Trophoblast cell (in vitro differentiated cells and primary cell): Measurements from ENCODE around the gene SUN3.

Experiments
- DNase-seq, 2 donors: peaks; one replicate each; pipeline ENCODE4 v3.0.0-alpha.2; 2016
- H2AFZ ChIP-seq: 2 replicates; pipeline ENCODE4 v1.6.1; 2013; ENCODE audit warnings: low read length, moderate library complexity, mild to moderate bottlenecking; ENCODE audit not compliant: insufficient read depth, poor library complexity
- H2AK5ac ChIP-seq: 2 replicates; pipeline ENCODE4 v1.6.1; 2013; ENCODE audit warnings: mild to moderate bottlenecking, low read length
- H2BK120ac ChIP-seq: 2 replicates; pipeline ENCODE4 v1.6.1; 2013; ENCODE audit warnings: low read length, mild to moderate bottlenecking, moderate library complexity; ENCODE audit not compliant: insufficient read depth, poor library complexity
- H2BK12ac ChIP-seq: 2 replicates; pipeline ENCODE4 v1.6.1; 2013; ENCODE audit warnings: mild to moderate bottlenecking, low read length, moderate library complexity
- H2BK5ac ChIP-seq: 2 replicates; pipeline ENCODE4 v1.6.1; 2013; ENCODE audit warnings: low read length, low read depth, moderate library complexity, mild to moderate bottlenecking; ENCODE audit not compliant: poor library complexity
- H3K14ac ChIP-seq: 2 replicates; pipeline ENCODE4 v1.6.1; 2013; ENCODE audit warnings: mild to moderate bottlenecking, low read length
- H3K18ac ChIP-seq: 2 replicates; pipeline ENCODE4 v1.6.1; 2013; ENCODE audit warnings: mild to moderate bottlenecking, low read length
- H3K23ac ChIP-seq: 2 replicates; pipeline ENCODE4 v1.6.1; 2013; ENCODE audit warnings: low read length
- H3K27ac ChIP-seq: 2 replicates; pipeline ENCODE4 v1.5.1; 2013; ENCODE audit warnings: low read depth, mild to moderate bottlenecking, inconsistent platforms, low read length, moderate library complexity
- H3K27me3 ChIP-seq: 2 replicates; pipeline ENCODE4 v1.6.1; 2013; ENCODE audit warnings: inconsistent platforms, mild to moderate bottlenecking, low read length, moderate library complexity; ENCODE audit not compliant: insufficient read depth
- H3K36me3 ChIP-seq, 2 experiments: 1 replicate in 1 of 2; 2 replicates in 1 of 2; pipeline ENCODE4 v1.6.1; 2013; ENCODE audit warnings: low read length in 2 of 2, mild to moderate bottlenecking in 2 of 2, moderate library complexity in 1 of 2; ENCODE audit not compliant: insufficient read depth in 2 of 2, control insufficient read depth in 1 of 2
- H3K4ac ChIP-seq: 2 replicates; pipeline ENCODE4 v1.6.1; 2013; ENCODE audit warnings: low read depth, mild to moderate bottlenecking, low read length, moderate library complexity
- H3K4me1 ChIP-seq, 2 experiments: 1 replicate in 1 of 2; 2 replicates in 1 of 2; pipeline ENCODE4 v1.6.1; 2013; ENCODE audit warnings: low read length in 2 of 2, mild to moderate bottlenecking in 2 of 2, moderate library complexity in 1 of 2; ENCODE audit not compliant: insufficient read depth in 2 of 2, control insufficient read depth in 1 of 2
- H3K4me2 ChIP-seq: 2 replicates; pipeline ENCODE4 v1.6.1; 2013; ENCODE audit warnings: inconsistent platforms, mild to moderate bottlenecking, low read length, moderate library complexity
- H3K4me3 ChIP-seq: 2 replicates; pipeline ENCODE4 v1.5.1; 2013; ENCODE audit warnings: mild to moderate bottlenecking, low read depth, low read length, inconsistent platforms
- H3K79me1 ChIP-seq: one replicate; pipeline ENCODE4 v1.6.1; 2013; ENCODE audit warnings: low read length
- H3K79me2 ChIP-seq: 2 replicates; pipeline ENCODE4 v1.6.1; 2013; ENCODE audit warnings: low read length, mild to moderate bottlenecking; ENCODE audit not compliant: control insufficient read depth, insufficient read depth, poor library complexity
- H3K9ac ChIP-seq: 2 replicates; pipeline ENCODE4 v1.6.1; 2013; ENCODE audit warnings: mild to moderate bottlenecking, low read length
- H3K9me3 ChIP-seq: 2 replicates; pipeline ENCODE4 v1.6.1; 2013; ENCODE audit warnings: low read depth, mild to moderate bottlenecking, control low read depth, inconsistent platforms, low read length; ENCODE audit not compliant: insufficient read depth
- H4K12ac ChIP-seq: 2 replicates; pipeline ENCODE4 v1.6.1; 2013; ENCODE audit warnings: low read depth, mild to moderate bottlenecking, low read length, moderate library complexity
- H4K8ac ChIP-seq: 2 replicates; pipeline ENCODE4 v1.6.1; 2013; ENCODE audit warnings: low read depth, mild to moderate bottlenecking, low read length, moderate library complexity
- H4K91ac ChIP-seq: one replicate; pipeline ENCODE4 v1.6.1; 2013; ENCODE audit warnings: low read depth, mild to moderate bottlenecking, low read length, moderate library complexity
- WGBS: extraction: QIAGEN DNeasy Blood & Tissue Kit; methylation state at CpG from one replicate; pipeline ENCODE4 v1.1.7; 2013; ENCODE audit warnings: missing lambda C conversion rate; ENCODE audit not compliant: insufficient read length, insufficient coverage; ENCODE audit errors: extremely low coverage; 5-methylcytosine and 5-hydroxymethylcytosine counted together

The SUN3 gene

GRCh38 chr7:47962262-47962661 is 66.6 kb downstream of the SUN3 start:
- DNase-seq: no peak
- H3K4me2 ChIP-seq: no peak overlapping the region
- no peak overlapping the region for H3K4ac ChIP-seq
- no peak overlapping the region for H3K23ac ChIP-seq
- no peak overlapping the region for H3K9ac ChIP-seq
- no peaks in the 10 kb centered on the region for H3K4me1 ChIP-seq
- H3K14ac ChIP-seq: no peak overlapping the region
- no peak overlapping the region for H4K8ac ChIP-seq
- no peak overlapping the region for H3K4me3 ChIP-seq
- H2BK12ac ChIP-seq: no peak overlapping the region
- WGBS: no CpG with 5 or more reads among the region's 3 CpGs
- no peak overlapping the region for H3K18ac ChIP-seq
- H3K9me3 ChIP-seq: peaks cover 1% of the 10 kb centered on the region
- no peak overlapping the region for H4K91ac ChIP-seq
- H2BK5ac ChIP-seq: no peak overlapping the region
- H3K36me3 ChIP-seq: peaks cover 42 to 47% of the 10 kb centered on the region in 2 experiments
- no peaks in the 10 kb centered on the region for H3K79me2 ChIP-seq
- H2AFZ ChIP-seq: no peak overlapping the region
- H3K27me3 ChIP-seq: no peaks in the 10 kb centered on the region
- no peak overlapping the region for H3K27ac ChIP-seq
- no peaks in the 10 kb centered on the region for H3K79me1 ChIP-seq
- H2AK5ac ChIP-seq: no peak overlapping the region
- H4K12ac ChIP-seq: no peak overlapping the region
- H2BK120ac ChIP-seq: no peak overlapping the region

GRCh38 chr7:47957156-47957555 is 71.8 kb downstream of the SUN3 start:
- Histone ChIP-seq H2BK5ac (no peak overlapping the region), H3K4me2 (no peak overlapping the region), H4K8ac (no peak overlapping the region), H3K18ac (no peak overlapping the region), H2AK5ac (no peak overlapping the region), H3K27ac (no peak overlapping the region), H3K23ac (no peak overlapping the region), H4K91ac (no peak overlapping the region), H4K12ac (no peak overlapping the region), H2AFZ (no peak overlapping the region), H2BK120ac (no peak overlapping the region), H3K79me2 (no peaks in the 10 kb centered on the region), H3K4me3 (no peak overlapping the region), H3K79me1 (no peaks in the 10 kb centered on the region), H3K9me3 (no peaks in the 10 kb centered on the region), H3K36me3 (peaks cover 5 to 21% of the 10 kb centered on the region in 2 experiments), H2BK12ac (no peak overlapping the region), H3K14ac (no peak overlapping the region), H3K27me3 (no peaks in the 10 kb centered on the region), H3K9ac (no peak overlapping the region), H3K4ac (no peak overlapping the region), H3K4me1 (no peaks in the 10 kb centered on the region)
- DNase-seq: no peak
- no CpG with 5 or more reads among the region's 6 CpGs for WGBS

DNA sequence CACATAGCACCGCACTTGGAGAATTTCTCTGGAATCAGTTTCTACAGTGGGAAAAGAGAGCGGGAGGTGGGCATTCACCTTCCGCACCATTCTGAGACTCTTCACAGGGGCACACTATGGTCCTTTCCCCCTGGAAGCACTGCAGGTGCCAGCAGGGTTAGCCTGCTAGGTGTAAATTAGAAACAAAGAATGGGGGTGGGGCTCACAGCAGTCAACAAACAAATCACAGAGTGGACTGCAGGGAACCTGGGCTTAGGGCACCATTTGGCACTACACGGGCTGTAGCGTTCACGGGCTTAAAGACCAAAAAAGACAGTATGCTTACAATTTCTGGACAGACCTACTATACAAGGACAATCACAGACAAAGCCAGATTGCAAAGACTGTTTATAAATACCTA is 72.7 kb downstream of the SUN3 start:
- Histone ChIP-seq H2AFZ (no peak overlapping the region), H4K8ac (no peak overlapping the region), H3K23ac (no peak overlapping the region), H3K14ac (no peak overlapping the region), H4K91ac (no peak overlapping the region), H3K9ac (no peak overlapping the region), H3K18ac (no peak overlapping the region), H2BK5ac (no peak overlapping the region), H3K9me3 (no peaks in the 10 kb centered on the region), H2AK5ac (no peak overlapping the region), H3K79me2 (no peaks in the 10 kb centered on the region), H3K4me3 (no peak overlapping the region), H2BK12ac (no peak overlapping the region), H3K36me3 (peaks cover under 1 to 15% of the 10 kb centered on the region in 2 experiments), H2BK120ac (no peak overlapping the region), H3K4ac (no peak overlapping the region), H3K4me2 (no peak overlapping the region), H3K79me1 (no peaks in the 10 kb centered on the region), H3K27me3 (no peaks in the 10 kb centered on the region), H3K27ac (no peak overlapping the region), H4K12ac (no peak overlapping the region), H3K4me1 (no peaks in the 10 kb centered on the region)
- WGBS: no CpG with 5 or more reads among the region's 6 CpGs
- DNase-seq: no peak

GRCh38 chr7:47954231-47954911 is 74.5 kb downstream of the SUN3 start:
- Histone ChIP-seq H4K91ac (no peak overlapping the region), H3K27me3 (no peaks in the 10 kb centered on the region), H2BK5ac (no peak overlapping the region), H3K9me3 (no peaks in the 10 kb centered on the region), H3K14ac (no peak overlapping the region), H3K79me1 (no peaks in the 10 kb centered on the region), H2BK120ac (no peak overlapping the region), H2AK5ac (no peak overlapping the region), H3K4me3 (no peak overlapping the region), H3K4me1 (no peaks in the 10 kb centered on the region), H3K18ac (no peak overlapping the region), H3K36me3 (peaks cover 0 to 15% of the 10 kb centered on the region in 2 experiments), H2AFZ (no peak overlapping the region), H3K23ac (no peak overlapping the region), H3K4ac (no peak overlapping the region), H3K4me2 (no peak overlapping the region), H2BK12ac (no peak overlapping the region), H3K9ac (no peak overlapping the region), H3K79me2 (no peaks in the 10 kb centered on the region), H4K12ac (no peak overlapping the region), H3K27ac (no peak overlapping the region), H4K8ac (no peak overlapping the region)
- no peak for DNase-seq
- WGBS: no CpG with 5 or more reads among the region's 4 CpGs
